Inflammatory macrophage treated with lipopolysaccharide for 4 hours (primary cell): ENCODE data around the gene ADIPOR2.

Experiments used
- DNase-seq: peaks from one replicate; pipeline ENCODE4 v3.0.0-alpha.2; 2020

ADIPOR2 gene, protein sequence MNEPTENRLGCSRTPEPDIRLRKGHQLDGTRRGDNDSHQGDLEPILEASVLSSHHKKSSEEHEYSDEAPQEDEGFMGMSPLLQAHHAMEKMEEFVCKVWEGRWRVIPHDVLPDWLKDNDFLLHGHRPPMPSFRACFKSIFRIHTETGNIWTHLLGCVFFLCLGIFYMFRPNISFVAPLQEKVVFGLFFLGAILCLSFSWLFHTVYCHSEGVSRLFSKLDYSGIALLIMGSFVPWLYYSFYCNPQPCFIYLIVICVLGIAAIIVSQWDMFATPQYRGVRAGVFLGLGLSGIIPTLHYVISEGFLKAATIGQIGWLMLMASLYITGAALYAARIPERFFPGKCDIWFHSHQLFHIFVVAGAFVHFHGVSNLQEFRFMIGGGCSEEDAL

DNA sequence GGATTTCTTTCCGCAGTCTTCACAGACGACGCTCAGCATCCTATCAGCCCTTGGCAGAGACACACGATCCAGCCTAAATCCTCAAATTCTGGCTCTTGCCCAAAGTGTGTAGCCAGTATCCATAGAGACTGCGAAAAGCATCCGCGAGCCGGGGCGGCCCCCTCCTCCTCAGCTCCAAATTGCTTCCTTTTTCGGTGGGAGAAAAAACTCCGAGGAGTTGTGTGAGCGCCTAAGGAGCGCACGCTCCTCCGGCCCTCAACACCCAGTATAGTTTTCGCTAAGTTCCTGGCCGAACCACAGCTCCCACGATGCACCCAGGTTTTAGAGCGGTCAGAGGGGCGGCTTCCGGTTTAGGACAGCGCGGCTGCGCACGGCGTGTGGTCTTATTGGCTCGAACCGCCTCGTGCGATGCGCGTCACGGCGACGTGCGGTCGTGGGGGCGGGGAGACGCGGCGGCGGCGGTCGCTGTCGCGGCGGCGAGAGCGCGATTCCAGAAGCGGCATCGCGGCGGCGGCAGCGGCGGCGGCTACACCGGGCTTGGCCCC is at the start of gene ADIPOR2:
Gene ADIPOR2 (plus strand): TSS at position 493 of the 545 bp plus-strand sequence. CDS start 63,274 bp downstream, outside the sequence.
- DNase-seq = peak; percentile 99

DNA sequence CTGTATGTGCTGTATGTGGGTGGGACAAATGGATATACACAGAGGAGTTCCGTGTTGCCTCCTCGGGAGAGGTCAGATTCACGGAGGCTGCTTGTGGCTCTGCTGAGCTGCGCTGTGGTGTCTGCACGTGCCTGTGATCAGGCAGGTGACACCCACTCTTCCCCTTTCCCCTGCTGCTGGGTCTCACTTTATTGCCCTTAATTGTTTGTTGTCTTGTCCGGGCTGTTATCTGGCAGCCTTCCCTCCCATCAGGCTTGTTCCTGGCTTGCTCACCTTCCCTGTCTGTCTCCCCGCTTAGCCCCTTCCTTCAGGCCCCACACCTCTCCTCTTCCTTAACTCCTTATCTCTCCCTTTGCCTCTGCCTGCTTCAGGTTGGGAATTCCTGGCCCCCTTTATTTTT is 48.4 kb upstream of the ADIPOR2 start:
- no peak for DNase-seq

DNA sequence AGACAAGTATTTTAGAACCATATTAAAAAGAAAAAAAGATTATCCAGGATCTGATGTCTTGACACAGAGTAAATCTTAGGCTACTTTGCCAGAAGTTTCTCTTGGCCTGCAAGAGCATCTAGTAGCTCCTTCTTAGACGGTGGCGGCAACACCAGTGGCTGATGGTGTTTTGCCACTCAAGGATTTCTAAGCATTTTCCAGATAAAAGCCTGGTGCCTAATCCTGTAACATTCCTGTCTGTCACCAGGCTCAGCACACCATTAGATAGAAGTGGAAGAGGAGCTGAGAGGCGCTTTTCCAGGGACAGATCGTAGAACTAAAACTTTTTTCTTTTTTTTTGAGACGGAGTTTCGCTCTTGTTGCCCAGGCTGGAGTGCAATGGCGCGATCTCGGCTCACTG is 47.8 kb upstream of the ADIPOR2 start:
- DNase-seq = no peak

DNA sequence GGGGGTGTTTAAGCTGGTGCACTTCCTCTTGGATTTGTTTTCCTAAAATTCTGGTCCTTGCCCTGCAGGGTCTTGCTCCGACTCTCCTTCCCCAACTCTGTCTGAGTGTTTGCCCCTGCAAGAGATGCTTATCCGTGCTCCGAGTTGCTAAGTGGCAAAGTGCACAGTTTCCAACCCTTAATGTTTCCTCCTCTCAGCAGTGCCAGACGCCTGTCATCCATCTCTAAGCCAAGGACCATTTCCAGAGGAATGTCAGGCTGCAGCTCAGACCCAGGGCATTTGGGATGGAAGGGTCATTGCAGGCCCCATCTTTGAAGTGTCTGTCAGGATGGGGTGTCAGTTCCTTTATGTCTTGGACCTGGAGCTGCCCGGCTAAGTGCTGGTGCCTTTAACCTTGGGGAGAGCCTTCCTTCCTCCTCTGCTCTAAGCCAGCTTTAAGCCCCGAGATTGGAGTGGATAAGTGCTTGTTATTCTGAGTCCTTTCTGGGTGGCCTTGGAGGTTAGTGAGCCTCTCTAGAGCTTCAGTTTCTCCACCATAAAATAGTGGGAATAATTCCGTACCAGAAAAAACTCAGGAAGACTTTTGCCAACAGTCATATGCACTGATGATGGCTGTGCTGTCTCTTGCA is 46.9 kb upstream of the ADIPOR2 start:
- DNase-seq = no peak

DNA sequence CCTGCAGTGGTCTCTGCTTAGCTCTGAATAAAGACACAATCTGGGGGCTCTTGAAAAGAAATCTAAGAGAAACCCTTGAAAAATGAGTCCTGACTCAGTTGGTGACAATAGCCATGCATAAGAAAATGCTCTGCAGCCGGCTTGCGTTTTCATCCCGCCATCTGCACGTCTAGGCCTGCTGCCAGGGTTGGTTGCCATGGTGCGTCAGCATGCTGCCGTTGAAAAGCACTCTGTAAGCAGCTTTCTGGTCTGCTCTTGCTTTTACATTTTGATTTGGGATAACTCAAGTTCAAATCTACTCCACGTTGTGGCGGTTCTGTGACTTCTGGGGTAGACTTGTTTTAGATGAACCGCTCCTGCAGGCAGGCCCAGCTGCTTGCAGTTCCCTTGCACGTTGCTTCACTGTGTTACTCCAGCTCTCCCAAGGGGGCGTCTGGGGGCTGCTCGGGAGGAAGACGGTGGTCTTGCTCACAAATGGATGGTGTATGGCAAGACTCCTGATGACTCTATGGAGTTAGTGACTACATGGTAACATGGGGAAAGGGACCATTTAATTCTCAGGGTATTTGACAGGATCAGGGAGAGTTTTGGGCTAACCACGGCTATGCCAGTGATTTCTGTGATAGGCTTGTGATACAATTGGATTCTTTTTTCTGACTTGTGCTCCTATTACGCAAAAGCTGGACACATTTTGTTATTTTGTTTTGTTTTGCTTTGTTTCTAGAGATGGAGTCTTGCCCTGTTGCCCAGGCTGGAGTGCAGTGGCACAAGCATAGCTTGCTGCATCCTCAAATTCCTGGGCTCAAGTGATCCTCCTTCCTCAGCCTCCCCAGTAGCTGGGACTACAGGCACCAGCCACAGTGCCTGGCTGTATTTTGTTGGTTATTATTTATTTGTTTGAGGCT is 46.1 kb upstream of the ADIPOR2 start:
- no peak for DNase-seq

DNA sequence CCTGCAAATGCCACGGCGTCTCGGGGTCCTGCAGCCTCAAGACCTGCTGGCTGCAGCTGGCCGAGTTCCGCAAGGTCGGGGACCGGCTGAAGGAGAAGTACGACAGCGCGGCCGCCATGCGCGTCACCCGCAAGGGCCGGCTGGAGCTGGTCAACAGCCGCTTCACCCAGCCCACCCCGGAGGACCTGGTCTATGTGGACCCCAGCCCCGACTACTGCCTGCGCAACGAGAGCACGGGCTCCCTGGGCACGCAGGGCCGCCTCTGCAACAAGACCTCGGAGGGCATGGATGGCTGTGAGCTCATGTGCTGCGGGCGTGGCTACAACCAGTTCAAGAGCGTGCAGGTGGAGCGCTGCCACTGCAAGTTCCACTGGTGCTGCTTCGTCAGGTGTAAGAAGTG is 45.1 kb upstream of the ADIPOR2 start:
- DNase-seq = no peak

DNA sequence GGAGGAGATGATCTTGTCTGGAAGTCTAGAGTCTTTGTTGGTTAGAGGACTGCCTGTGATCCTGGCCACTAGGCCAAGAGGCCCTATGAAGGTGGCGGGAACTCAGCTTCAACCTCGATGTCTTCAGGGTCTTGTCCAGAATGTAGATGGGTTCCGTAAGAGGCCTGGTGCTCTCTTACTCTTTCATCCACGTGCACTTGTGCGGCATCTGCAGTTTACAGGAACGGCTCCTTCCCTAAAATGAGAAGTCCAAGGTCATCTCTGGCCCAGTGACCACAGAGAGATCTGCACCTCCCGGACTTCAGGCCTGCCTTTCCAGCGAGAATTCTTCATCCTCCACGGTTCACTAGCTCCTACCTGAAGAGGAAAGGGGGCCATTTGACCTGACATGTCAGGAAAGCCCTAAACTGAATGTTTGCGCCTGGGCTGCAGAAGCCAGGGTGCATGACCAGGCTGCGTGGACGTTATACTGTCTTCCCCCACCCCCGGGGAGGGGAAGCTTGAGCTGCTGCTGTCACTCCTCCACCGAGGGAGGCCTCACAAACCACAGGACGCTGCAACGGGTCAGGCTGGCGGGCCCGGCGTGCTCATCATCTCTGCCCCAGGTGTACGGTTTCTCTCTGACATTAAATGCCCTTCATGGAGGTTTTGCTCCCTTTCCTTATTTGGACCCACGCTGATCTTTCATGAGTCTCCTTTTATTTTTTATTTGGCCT is 44.1 kb upstream of the ADIPOR2 start:
- DNase-seq = peak; percentile 43

DNA sequence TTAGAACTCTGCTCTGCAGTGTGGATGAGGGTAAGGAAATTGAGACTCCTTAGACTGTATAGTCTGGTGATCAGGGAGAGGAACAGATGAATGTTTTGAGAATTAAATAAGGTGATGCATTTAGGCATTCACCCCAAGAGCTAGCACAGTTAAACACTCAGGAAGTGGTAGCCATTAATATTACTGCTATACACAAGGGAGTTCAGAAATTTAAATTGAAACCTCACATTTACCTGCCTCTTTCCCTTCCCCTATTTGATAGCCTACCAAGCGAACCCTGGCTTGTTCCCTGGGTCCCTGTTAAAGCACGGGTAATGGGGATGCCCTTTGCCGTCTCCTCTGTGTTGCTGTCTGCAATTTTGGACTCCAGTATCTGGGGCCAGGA is 43.6 kb upstream of the ADIPOR2 start:
- DNase-seq = no peak

DNA sequence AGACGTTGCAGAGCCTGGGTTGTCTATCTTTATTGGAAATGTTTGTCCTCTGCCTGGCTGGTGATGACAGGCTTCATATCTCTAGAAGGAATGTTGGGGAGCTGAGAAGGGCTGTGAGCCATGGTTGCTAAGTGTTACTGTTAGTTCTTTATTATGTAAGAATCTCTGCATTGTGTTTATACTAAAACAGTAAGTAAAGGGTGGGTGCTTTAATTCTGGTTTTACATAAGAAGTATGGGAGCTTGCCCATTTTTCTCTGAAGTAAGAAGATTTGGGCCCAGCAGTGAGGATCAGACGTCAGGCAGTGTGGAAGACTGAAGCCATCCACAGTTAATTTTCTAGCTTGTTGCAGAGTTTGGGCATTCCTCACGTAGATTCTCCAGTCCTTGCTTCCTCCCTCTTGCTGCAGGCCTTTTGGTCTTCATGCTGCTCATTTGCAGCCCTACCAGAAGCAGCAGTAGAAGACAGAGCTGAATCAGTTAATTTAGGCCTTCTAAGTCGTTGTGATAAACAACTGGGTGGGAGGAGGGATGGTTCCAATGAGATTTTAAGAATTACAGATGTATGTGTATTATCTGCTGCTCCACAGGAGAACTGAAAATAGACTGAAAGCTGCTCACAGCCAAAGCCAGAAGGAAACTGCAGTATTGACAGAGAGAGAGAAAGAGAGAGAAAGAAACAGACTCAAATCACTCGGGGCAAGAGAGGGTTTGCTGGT is 40.5 kb upstream of the ADIPOR2 start:
- DNase-seq = no peak

DNA sequence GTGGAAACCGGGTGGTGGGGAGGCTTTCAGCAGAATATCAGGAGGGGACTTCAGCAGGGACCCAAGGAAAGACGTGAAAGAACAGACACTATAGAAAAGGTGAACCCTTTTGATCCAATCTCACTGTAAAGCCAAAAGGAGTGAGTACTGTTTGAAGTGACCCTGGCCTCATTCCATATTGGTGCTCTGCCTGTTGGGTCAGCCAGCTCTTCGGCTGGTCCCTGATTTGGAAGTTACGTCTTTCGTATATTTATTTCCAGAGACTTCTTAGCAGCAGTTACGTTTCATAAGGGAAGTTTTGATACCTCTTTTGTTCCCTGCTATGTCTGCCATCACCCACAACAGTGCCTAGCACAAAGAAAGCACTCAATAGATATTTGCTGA is 39.9 kb upstream of the ADIPOR2 start:
- DNase-seq = no peak

DNA sequence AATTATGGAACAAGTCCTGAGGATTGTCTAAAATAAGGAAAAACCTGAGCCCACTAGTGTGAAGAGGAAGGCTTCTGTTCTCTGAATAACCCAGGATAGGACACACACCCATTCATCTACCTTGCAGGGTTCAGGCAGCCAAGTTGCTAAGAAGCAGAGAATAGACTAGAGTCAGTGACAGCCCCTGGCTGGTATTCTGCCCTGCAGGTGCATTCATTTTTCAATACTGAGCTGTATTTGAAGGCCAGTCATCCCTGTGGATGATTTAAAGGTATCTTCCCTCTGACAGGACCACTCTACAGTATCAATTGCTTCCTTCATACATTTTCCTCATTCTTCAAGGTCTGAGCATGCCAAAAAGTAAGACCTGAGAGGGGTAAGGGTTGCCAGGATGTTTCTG is 38.9 kb upstream of the ADIPOR2 start:
- DNase-seq = no peak

DNA sequence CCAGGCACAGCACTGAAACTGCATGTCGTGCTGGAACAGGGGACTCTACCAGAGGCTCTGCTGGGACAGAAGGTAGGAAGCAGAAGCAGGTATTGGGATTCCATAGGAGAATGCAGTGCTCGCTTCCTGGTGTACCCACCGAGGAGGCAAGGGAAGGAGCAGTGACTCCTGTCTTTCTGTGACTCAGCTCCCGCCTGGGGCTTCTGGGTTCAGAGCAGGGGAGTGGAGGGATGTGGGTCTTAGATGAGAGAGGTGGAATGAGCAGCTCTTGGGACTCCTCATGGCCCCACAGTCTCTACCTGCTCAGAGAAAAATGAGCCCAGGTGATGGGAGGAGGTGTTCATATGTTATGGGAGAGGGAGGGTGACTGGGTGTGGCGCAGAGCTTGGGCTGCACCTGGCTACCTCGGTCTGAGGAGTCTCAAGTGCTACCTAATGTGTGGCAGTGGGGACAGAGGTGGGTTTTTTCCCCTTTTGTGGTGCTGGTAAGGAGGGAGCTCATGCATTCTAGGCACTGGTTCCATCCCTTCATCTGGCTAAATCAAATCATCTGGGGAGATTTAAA is 35.6 kb upstream of the ADIPOR2 start:
- DNase-seq = no peak

DNA sequence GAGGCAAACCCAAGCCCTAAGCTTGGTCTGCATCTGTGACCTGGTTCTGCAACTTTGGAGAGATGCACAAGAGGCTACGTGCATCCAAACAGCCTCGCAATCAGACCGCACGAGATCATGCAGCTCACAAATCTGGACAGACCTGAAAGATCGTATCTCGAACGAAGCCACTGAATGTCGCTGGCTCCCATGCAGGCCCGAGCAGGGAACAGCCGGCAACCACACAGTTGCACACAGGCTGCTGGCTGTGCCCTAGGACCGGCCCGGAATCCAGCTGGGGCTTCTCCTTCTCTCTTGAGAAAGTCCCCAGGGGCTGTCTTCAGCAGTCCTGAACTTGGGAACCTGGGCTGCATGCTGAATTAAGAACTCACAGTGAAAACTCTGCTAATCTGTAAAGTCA is 34.0 kb upstream of the ADIPOR2 start:
- DNase-seq = no peak

DNA sequence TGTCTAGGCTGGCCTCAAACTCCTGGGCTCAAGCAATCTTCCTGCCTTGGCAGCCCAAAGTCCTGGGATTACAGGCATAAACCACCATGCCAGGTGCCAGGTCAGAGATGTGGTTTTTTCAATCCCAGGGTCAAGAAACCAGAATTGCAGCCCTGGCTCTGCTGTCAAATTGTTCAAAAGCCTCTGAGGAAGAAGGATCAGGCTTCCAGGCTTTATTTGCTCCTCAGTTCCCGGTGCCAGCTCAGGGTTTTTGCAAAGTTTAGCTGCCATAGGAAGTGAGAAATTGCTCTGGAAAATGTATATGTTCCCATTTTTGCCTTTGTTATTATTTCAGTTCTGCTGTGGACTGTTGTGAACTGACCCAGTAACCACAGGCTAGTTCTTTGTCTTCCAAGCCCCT is 33.2 kb upstream of the ADIPOR2 start:
- peak; percentile 8 for DNase-seq

DNA sequence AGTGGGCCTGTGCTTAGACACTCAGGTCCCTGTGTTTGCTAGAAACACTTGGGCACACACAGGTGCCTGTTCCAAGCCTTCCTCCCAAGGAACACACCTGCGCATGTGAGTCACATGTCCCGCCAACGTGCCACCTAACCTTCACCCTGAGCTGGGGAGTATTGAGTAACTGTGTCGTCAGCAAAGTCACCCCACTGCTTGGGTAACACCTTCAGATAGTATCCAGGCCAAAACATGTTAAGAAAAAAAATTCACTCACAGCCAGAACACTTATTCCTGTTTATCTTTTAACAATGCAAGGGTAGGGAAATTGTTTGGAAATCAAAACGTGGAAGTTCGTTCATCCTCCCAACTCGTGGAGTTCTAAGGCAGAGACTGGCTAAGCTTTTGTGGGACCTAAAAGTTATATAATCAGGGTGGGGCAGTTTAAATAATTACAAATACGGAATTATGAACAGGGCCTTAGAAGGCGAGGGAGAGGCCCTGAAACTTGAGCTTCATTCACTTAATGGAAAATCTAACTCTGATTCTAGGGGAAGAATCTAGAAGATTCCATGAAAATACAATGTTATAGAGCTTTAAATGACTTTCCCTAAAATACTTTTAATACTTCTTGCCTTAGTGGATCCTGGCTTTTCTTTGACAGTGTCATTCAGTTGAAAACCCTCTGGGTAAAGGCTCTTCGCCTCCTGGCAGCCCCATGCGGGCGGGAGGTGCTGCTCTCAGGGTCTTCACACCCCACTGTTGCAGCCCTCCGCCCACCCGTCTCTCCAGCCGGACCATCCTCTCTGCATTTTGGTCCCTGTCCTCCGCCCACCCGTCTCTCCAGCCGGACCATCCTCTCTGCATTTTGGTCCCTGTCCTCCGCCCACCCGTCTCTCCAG is 30.3 kb upstream of the ADIPOR2 start:
- DNase-seq = peak; percentile 23

DNA sequence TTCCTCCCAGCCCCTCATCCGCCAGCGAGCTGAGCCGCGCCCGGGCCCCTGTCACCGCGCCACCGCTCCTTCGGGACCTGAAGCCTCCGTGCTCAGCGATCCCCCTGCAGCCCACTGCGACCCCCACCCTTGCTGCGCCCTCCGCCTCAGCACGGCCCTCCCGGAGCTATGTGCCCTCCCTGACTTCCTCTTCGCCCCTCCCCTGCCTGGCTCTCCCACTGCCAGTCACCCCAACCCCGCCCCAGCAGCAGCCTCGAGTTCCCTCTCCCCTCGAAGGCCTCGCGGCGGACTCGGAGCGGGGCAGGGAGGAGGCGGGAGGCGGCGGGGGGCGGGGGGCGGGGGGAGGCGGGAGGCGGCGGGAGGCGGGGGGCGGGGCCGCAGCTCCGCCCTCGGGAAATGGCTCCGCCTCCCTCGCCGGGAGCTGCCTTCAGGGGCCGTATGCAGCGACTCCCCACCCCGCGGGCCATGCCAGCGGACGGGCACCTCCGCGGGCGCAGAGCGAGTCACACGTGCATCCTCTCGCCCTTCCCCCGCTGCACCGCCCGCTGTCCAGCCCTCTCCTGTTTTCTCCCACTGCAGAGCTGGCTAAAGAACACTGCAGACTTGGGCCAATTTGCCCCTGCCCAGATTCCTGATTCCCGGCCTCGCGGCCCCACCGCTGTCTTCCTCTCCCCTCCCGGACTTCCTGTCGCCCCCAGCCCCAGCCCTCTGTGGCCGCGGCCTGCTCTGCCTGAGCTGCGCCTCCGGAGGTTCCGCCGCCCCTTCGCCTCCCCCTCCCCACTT is 29.1 kb upstream of the ADIPOR2 start:
- peak; percentile 74 for DNase-seq

DNA sequence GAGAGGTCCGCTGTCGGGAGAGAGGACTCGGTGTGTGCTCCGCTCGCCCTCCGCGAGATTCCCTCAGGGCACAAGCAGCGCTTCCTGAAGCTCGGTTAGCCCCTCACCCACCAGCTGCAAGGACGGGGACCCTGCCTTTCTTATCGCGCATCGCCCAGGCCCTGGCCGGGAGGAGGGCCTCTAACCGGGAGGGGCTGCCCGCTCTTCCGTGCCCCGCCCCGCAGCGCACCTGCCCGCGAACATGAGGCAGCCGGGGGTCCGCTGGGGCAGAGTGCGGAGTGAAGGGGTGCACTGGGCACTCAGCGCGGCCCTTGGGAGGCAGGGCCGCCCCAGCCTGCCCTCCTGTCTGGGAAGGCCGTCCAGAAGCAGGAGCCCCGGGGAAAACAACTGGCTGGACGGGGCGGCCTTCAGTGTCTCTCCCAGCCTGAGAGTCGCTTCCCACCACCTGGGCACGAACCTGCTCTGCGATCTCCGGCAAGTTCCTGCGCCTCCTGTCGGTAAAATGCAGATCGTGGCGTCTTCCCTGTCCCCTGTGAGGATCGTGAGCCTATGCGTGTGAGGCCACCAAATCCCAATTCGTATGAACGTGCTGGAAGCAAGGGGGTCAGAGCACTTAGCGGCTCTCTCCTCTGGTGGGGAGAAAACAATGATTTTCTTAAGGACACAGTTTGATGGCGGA is 28.0 kb upstream of the ADIPOR2 start:
- no peak for DNase-seq

DNA sequence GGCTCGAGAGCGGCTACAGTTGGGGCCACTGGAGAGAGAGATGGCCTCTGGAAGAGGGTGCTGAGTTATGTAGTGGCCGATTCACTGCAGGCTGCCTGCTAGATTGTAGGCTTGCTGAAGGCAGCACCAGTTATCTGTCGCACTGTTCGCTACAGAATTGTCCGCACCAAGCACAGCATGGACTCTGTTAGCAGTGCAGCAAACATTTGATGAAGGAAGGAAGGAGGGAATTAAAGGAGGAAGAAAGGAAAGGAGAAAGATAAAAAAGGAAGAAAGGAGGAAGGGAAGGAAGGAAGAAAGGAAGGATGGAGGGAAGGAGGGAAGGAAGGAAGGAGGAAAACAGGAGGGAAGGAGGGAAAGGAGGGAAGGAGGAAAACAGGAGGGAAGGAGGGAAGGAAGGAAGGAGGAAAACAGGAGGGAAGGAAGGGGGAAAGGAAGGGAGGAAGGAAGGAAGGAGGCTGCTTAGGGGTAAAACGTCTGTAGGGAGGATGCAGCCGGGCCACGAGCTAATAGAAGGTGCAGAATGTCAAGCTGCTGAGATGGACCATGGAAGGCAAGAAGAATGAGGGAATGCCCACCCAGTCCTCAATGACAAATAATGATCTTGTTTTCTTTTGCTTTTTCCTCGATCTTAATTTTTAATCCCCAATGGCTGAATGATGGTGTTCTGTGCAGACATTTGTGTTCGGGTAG is 27.3 kb upstream of the ADIPOR2 start:
- no peak for DNase-seq
